ENCODE results near the gene SHISAL1.

SHISAL1 gene

DNA sequence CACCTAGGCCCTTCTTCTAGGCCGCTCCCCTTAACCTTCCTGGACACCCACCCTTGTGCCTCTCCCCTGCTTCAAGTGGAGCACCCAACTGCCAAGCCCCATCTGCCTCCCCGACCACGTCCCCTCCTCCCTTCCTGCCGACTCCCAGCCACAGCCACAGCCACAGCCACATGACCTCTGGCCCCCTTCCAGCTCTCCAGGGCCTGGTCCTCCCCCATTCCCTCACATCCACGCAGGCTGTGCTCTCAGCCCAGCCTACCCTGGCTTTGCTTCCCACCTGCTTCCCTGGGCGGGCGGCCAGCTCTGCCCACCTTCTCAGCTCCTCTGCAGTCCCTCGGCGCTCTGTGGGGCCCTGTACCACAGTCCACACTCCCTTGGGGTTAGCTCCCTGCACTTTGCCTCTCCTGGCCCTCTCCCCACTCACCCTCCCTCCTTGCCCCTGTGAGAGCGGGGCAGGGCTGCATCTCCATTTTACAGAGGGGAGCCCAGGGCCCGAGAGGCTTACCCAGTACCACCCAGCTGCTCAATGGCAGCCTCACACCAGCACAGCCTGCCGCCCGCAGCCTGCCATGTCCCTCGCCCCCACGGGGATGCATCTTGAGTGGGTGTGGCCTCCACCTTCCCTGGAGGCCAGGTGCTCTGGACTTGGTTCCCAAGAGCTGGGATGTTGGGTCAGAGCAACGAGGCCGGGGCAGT is 111.7 kb downstream of the SHISAL1 start:
- H3K36me3 ChIP-seq (ENCODE audit: insufficient read depth, low read length) = no peaks in the 10 kb centered on the region
- no peaks in the 10 kb centered on the region for H3K79me2 ChIP-seq (ENCODE audit: insufficient read depth, low read length)
- H4K20me1 ChIP-seq (ENCODE audit: insufficient read depth, low read length) = no peaks in the 10 kb centered on the region
- H3K4me1 ChIP-seq (ENCODE audit: insufficient read depth, low read length, severe bottlenecking) = no peaks in the 10 kb centered on the region
- TF ChIP-seq EZH2 (IDR thresholded peaks at IDR 0.05; ENCODE audit: borderline replicate concordance, low read length) = no peak
- TF ChIP-seq, protein P1, sequence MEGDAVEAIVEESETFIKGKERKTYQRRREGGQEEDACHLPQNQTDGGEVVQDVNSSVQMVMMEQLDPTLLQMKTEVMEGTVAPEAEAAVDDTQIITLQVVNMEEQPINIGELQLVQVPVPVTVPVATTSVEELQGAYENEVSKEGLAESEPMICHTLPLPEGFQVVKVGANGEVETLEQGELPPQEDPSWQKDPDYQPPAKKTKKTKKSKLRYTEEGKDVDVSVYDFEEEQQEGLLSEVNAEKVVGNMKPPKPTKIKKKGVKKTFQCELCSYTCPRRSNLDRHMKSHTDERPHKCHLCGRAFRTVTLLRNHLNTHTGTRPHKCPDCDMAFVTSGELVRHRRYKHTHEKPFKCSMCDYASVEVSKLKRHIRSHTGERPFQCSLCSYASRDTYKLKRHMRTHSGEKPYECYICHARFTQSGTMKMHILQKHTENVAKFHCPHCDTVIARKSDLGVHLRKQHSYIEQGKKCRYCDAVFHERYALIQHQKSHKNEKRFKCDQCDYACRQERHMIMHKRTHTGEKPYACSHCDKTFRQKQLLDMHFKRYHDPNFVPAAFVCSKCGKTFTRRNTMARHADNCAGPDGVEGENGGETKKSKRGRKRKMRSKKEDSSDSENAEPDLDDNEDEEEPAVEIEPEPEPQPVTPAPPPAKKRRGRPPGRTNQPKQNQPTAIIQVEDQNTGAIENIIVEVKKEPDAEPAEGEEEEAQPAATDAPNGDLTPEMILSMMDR (IDR thresholded peaks at IDR 0.05; ENCODE audit: low read length) = no peak
- no peak overlapping the region for H3K4me3 ChIP-seq (ENCODE audit: low read depth, low read length, poor library complexity, severe bottlenecking)
- peaks cover 10% of the 10 kb centered on the region; the same call in 1 of the 2 replicates for H3K27me3 ChIP-seq (ENCODE audit: insufficient read depth, low read length)
- H3K4me2 ChIP-seq (ENCODE audit: low read length) = no peak overlapping the region
- no peaks in the 10 kb centered on the region for H3F3A ChIP-seq (ENCODE audit: insufficient read depth, low read length)
- no peaks in the 10 kb centered on the region for H3K9me3 ChIP-seq (ENCODE audit: low read length)
- H3K9me2 ChIP-seq (ENCODE audit: low read depth, low read length) = no peaks in the 10 kb centered on the region
- H3K27ac ChIP-seq (ENCODE audit: low read depth, low read length, poor library complexity, severe bottlenecking) = no peak overlapping the region
- no peak overlapping the region for H2AFZ ChIP-seq (ENCODE audit: low read length)
- H3K9ac ChIP-seq (ENCODE audit: low read length) = no peak overlapping the region

DNA sequence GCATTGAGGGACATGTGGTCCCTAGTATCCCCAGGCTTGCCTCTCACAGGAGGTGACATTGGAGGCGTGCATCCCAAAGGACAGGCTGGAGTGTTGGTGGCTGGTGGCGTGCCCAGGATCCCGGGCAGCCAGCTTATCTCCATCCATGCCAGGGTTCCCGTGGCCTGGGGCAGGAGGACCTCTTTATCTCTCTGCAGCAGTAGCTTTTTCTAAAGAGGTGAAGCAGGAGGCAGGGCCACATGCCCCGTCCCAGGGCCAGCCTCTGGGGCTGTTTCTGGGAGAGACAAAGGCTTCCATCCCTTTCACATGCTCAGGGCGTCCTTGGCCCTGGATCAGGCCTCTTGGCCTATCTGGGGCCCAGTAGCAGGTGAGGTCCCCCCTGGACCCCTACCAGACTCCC is 112.3 kb downstream of the SHISAL1 start:
- no peaks in the 10 kb centered on the region for H3K9me2 ChIP-seq (ENCODE audit: low read depth, low read length)
- no peak overlapping the region for H3K9ac ChIP-seq (ENCODE audit: low read length)
- no peak overlapping the region for H2AFZ ChIP-seq (ENCODE audit: low read length)
- peaks cover 10% of the 10 kb centered on the region; the same call in 1 of the 2 replicates for H3K27me3 ChIP-seq (ENCODE audit: insufficient read depth, low read length)
- no peaks in the 10 kb centered on the region for H3K36me3 ChIP-seq (ENCODE audit: insufficient read depth, low read length)
- H3K27ac ChIP-seq (ENCODE audit: low read depth, low read length, poor library complexity, severe bottlenecking) = no peak overlapping the region
- H3K4me2 ChIP-seq (ENCODE audit: low read length) = no peak overlapping the region
- H3F3A ChIP-seq (ENCODE audit: insufficient read depth, low read length) = no peaks in the 10 kb centered on the region
- no peaks in the 10 kb centered on the region for H3K4me1 ChIP-seq (ENCODE audit: insufficient read depth, low read length, severe bottlenecking)
- no peaks in the 10 kb centered on the region for H3K9me3 ChIP-seq (ENCODE audit: low read length)
- no peaks in the 10 kb centered on the region for H3K79me2 ChIP-seq (ENCODE audit: insufficient read depth, low read length)
- no peak overlapping the region for H3K4me3 ChIP-seq (ENCODE audit: low read depth, low read length, poor library complexity, severe bottlenecking)
- no peak for TF ChIP-seq EZH2 (IDR thresholded peaks at IDR 0.05; ENCODE audit: borderline replicate concordance, low read length)
- TF ChIP-seq, protein P1 (IDR thresholded peaks at IDR 0.05; ENCODE audit: low read length) = no peak
- H4K20me1 ChIP-seq (ENCODE audit: insufficient read depth, low read length) = no peaks in the 10 kb centered on the region

DNA sequence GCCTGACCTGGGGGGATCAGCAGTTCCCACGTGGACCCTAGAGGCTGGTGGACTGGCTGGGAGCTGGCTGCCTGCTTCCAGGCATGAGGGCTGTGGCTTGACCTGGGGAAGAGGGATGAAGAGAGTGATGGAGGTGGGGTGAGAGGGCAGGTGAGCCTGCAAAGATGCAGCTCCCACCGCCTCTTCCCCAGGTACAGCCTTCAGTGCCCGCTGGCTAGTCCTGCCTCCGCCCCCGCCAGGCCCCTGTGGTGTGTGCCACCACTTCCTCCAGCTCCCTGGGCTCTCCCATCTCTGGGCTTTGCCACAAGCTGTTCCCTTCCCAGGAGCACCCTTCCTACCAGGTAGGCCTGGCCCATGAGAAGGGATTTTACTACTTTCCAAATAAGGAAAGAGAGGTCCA is 112.9 kb downstream of the SHISAL1 start:
- Histone ChIP-seq H3K79me2 (ENCODE audit: insufficient read depth, low read length) (no peaks in the 10 kb centered on the region), H4K20me1 (ENCODE audit: insufficient read depth, low read length) (no peaks in the 10 kb centered on the region), H3K9me3 (ENCODE audit: low read length) (no peaks in the 10 kb centered on the region), H3K4me2 (ENCODE audit: low read length) (no peak overlapping the region), H3K27me3 (ENCODE audit: insufficient read depth, low read length) (peaks cover 10% of the 10 kb centered on the region; the same call in 1 of the 2 replicates), H3K36me3 (ENCODE audit: insufficient read depth, low read length) (no peaks in the 10 kb centered on the region), H3K9ac (ENCODE audit: low read length) (no peak overlapping the region), H3K4me3 (ENCODE audit: low read depth, low read length, poor library complexity, severe bottlenecking) (no peak overlapping the region), H3F3A (ENCODE audit: insufficient read depth, low read length) (no peaks in the 10 kb centered on the region), H3K9me2 (ENCODE audit: low read depth, low read length) (no peaks in the 10 kb centered on the region), H2AFZ (ENCODE audit: low read length) (no peak overlapping the region), H3K4me1 (ENCODE audit: insufficient read depth, low read length, severe bottlenecking) (no peaks in the 10 kb centered on the region), H3K27ac (ENCODE audit: low read depth, low read length, poor library complexity, severe bottlenecking) (no peak overlapping the region)
- no peak for TF ChIP-seq EZH2 (IDR thresholded peaks at IDR 0.05; ENCODE audit: borderline replicate concordance, low read length)
- TF ChIP-seq, protein P1 (IDR thresholded peaks at IDR 0.05; ENCODE audit: low read length) = no peak
